Measurements from ENCODE around the gene LINGO3.

DNA sequence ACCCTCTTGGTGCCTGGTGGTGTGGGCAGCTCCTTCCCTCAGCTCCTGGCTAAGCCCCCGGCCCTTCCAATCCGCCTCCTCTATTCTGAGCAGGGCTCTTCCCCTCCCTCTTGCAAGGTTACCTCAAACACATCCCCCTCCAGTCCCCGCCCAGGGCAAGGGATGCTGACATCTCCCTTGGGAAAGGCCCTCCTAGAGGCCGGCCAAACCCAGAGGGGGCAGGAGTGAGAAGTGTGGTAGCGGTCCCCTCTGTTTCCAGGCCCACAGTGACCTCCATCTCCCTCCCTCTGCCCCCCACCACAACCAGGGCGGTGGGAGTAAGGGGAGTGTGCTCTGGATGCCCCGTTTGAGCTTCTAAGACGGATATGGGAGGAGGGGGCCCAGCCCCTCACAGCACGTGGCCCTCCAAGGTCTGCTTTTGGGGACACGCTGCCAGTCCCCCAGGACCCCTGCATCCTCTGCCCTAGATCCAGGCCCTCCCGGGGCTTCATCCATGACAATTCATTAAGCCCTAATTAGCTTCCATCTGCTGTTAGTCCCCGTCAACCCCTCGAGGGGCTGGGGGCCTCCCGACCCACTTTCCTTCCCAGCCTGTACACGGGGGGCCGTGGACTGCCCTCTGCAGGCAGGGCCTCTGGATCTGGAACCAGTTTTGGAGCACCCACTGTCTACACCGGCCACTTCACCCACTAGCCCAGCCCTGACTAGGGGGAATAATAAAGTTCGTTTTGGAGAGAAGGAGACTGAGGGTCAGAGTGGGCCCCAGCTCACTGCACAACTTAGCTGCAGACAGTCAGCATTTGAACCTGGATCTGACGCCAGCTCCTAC is 2.3 kb downstream of the LINGO3 start:
- TF ChIP-seq CTCF (conservative IDR thresholded peaks at IDR 0.05; ENCODE audit: low read depth, low read length) = no peak
- TF ChIP-seq POLR2A (IDR thresholded peaks at IDR 0.05; ENCODE audit: low read depth, low read length) = no peak
- no peak for TF ChIP-seq RAD21 (IDR thresholded peaks at IDR 0.05; ENCODE audit: low read length)
- TF ChIP-seq SMC3 (IDR thresholded peaks at IDR 0.05; ENCODE audit: low read depth, low read length) = no peak
- TF ChIP-seq CHD1 (IDR thresholded peaks at IDR 0.05; ENCODE audit: low read depth, low read length) = no peak
- no peak for TF ChIP-seq USF2 (IDR thresholded peaks at IDR 0.05; ENCODE audit: low read depth, low read length)
- no peak for TF ChIP-seq MXI1 (IDR thresholded peaks at IDR 0.05; ENCODE audit: borderline replicate concordance, low read depth, low read length)
